ENCODE measurements around the gene CLDN20.

GRCh38 chr6:155306958-155307357, 43.1 kb downstream of the CLDN20 start:
- TF ChIP-seq CTCF (IDR thresholded peaks at IDR 0.05) (no peak), POLR2A (IDR thresholded peaks at IDR 0.05) (no peak)

Data from testis (tissue), 2 donors.